NCI-H2081 treated with DMSO at 0.1 percent for 48 hours (cell line): ENCODE measurements around the gene NUP93.

Experiments used
- DNase-seq: peaks from one replicate; lab custom pipeline; 2025; lab: John Stamatoyannopoulos, UW

Gene NUP93

GRCh38 chr16:56729735-56730662 lies at the start of gene NUP93:
NUP93 (plus strand) TSS chr16:56730129; CDS start chr16:56748248, 18,119 bp downstream.
- peak; percentile 44 for DNase-seq

- DNase-seq: peak; percentile 10
Observed at GRCh38 chr16:56681939-56682702, 47.8 kb upstream of the NUP93 start, which contains the start of gene MT1X. MT1X (plus strand) TSS chr16:56682470; CDS start chr16:56682541, 71 bp downstream.

GRCh38 chr16:56682703-56683397 lies 47.1 kb upstream of the NUP93 start:
- DNase-seq: no peak

- no peak for DNase-seq
Observed at GRCh38 chr16:56683424-56684172, 46.3 kb upstream of the NUP93 start.

- DNase-seq: no peak
Observed at GRCh38 chr16:56684256-56684925, 45.5 kb upstream of the NUP93 start.

- no peak for DNase-seq
Observed at GRCh38 chr16:56684926-56685590, 44.9 kb upstream of the NUP93 start.

GRCh38 chr16:56686758-56687157 lies 43.2 kb upstream of the NUP93 start:
- DNase-seq: no peak

- DNase-seq: no peak
Observed at GRCh38 chr16:56688762-56689161, 41.2 kb upstream of the NUP93 start.

GRCh38 chr16:56689171-56689570 lies 40.8 kb upstream of the NUP93 start:
- no peak for DNase-seq

- no peak for DNase-seq
Observed at GRCh38 chr16:56690420-56691122, 39.4 kb upstream of the NUP93 start.

GRCh38 chr16:56691885-56692284 lies 38.0 kb upstream of the NUP93 start:
- no peak for DNase-seq

GRCh38 chr16:56695246-56695645 lies 34.7 kb upstream of the NUP93 start:
- DNase-seq: no peak

- DNase-seq: no peak
Observed at GRCh38 chr16:56697456-56698155, 32.3 kb upstream of the NUP93 start.

GRCh38 chr16:56700195-56700594 lies 29.7 kb upstream of the NUP93 start:
- DNase-seq: no peak

- DNase-seq: no peak
Observed at GRCh38 chr16:56700631-56701030, 29.3 kb upstream of the NUP93 start.

GRCh38 chr16:56701534-56701933 lies 28.4 kb upstream of the NUP93 start:
- DNase-seq: no peak

GRCh38 chr16:56702836-56703235 lies 27.1 kb upstream of the NUP93 start:
- DNase-seq: no peak

- no peak for DNase-seq
Observed at GRCh38 chr16:56708525-56709442, 21.1 kb upstream of the NUP93 start.
